OCI-LY7 (cell line): Measurements from ENCODE around the gene LRRC4C. TPM values are rescaled to one million over a fixed set of nuclear protein-coding genes. Genes with fewer than 3 reads are reported as not detected.

Source experiments
- BruUV-seq: library from RNA; stranded (reverse); fragments of 400-500 nt; replicated peaks from 2 replicates; lab custom pipeline; 2021; lab: Mats Ljungman, UMichigan
- CTCF ChIA-PET: fragments of 300-600 bp; sonication (Branson Sonifier 250); formaldehyde crosslinking; loops from one replicate; lab custom pipeline; 2022; ENCODE audit warnings: antibody characterized with exemption; ENCODE audit not compliant: unreplicated experiment; lab: Charles Lee
- POLR2A ChIA-PET: fragments of 300-600 bp; sonication (Branson Sonifier 250); formaldehyde crosslinking; loops from one replicate; lab custom pipeline; 2022; ENCODE audit warnings: antibody characterized with exemption; lab: Charles Lee
- DNase-seq: peaks from one replicate; pipeline ENCODE4 v3.0.0-alpha.2; 2015; ENCODE audit warnings: low spot score
- H2AFZ ChIP-seq: fragments of 200-600 bp; sonication (generic), shearing (Covaris generic); 2 replicates; pipeline ENCODE4 v1.6.1; 2014; ENCODE audit warnings: mild to moderate bottlenecking, antibody characterized with exemption, low read length, moderate library complexity
- H3K27ac ChIP-seq: fragments of 200-600 bp; sonication (generic); 2 replicates; pipeline ENCODE4 v1.5.1; 2014; ENCODE audit warnings: mixed run types, low read depth, mild to moderate bottlenecking, moderate library complexity, low read length, inconsistent platforms; ENCODE audit not compliant: poor library complexity, severe bottlenecking
- H3K36me3 ChIP-seq: fragments of 200-600 bp; sonication (generic); 2 replicates; pipeline ENCODE4 v1.6.1; 2014; ENCODE audit warnings: mild to moderate bottlenecking, antibody characterized with exemption, low read length, moderate library complexity, mixed read lengths; ENCODE audit not compliant: insufficient read depth
- H3K4me1 ChIP-seq: fragments of 200-600 bp; sonication (generic); 2 replicates; pipeline ENCODE4 v1.5.1; 2014; ENCODE audit warnings: mild to moderate bottlenecking, low read length; ENCODE audit not compliant: insufficient read depth, poor library complexity, severe bottlenecking
- H3K4me2 ChIP-seq: fragments of 200-600 bp; sonication (generic); 2 replicates; pipeline ENCODE4 v1.6.1; 2014; ENCODE audit warnings: mild to moderate bottlenecking, low read length
- H3K4me3 ChIP-seq: fragments of 200-600 bp; sonication (generic); 2 replicates; pipeline ENCODE4 v1.5.1; 2014; ENCODE audit warnings: mild to moderate bottlenecking, low read depth, low read length; ENCODE audit not compliant: poor library complexity, severe bottlenecking
- H3K79me2 ChIP-seq: fragments of 200-600 bp; sonication (generic); 2 replicates; pipeline ENCODE4 v1.6.1; 2016; ENCODE audit warnings: low read depth, mild to moderate bottlenecking, low read length, moderate library complexity, mixed read lengths; ENCODE audit not compliant: insufficient read depth
- H3K9me2 ChIP-seq: fragments of 200-600 bp; sonication (generic); 2 replicates; pipeline ENCODE4 v1.6.1; 2016; ENCODE audit warnings: mild to moderate bottlenecking, low read length, mixed read lengths; ENCODE audit not compliant: insufficient read depth
- H3K9me3 ChIP-seq: fragments of 200-600 bp; sonication (generic); 2 replicates; pipeline ENCODE4 v1.6.1; 2014; ENCODE audit warnings: mild to moderate bottlenecking, mixed run types, low read length, mixed read lengths
- H4K20me1 ChIP-seq: fragments of 200-600 bp; sonication (generic); 2 replicates; pipeline ENCODE4 v1.6.1; 2014; ENCODE audit warnings: mild to moderate bottlenecking, antibody characterized with exemption, low read length, moderate library complexity, mixed read lengths; ENCODE audit not compliant: insufficient read depth
- EZH2phosphoT487 ChIP-seq: fragments of 200-600 bp; sonication (generic); IDR thresholded peaks from 2 replicates; pipeline ENCODE4 v1.6.1; 2018; ENCODE audit warnings: low read depth, borderline replicate concordance, mild to moderate bottlenecking, mixed run types, antibody characterized with exemption, low read length, moderate library complexity, mixed read lengths
- intact Hi-C: fragments of 100-400 bp; cut with micrococcal nuclease; formaldehyde crosslinking; loops from one replicate; pipeline ENCODE4 v1.10.0; 2022; ENCODE audit not compliant: unreplicated experiment
- total RNA-seq, 2 experiments: library from RNA; depleted of rRNA in 1 of 2; stranded (reverse); fragments of >200 nt in 1 of 2; shearing (Covaris generic) in 1 of 2; gene quantifications; 2 replicates each; pipeline ENCODE4 v1.2.3, GENCODE V29; 2014 to 2022
- TF ChIP-seq, protein P1 (sequence below): fragments of 200-600 bp; sonication (generic); conservative IDR thresholded peaks from 2 replicates; pipeline ENCODE4 v1.5.1; 2014; ENCODE audit warnings: mild to moderate bottlenecking, antibody characterized with exemption, low read length, moderate library complexity, mixed read lengths

The LRRC4C gene
- total RNA-seq, 2 experiments from 2014 or later = not detected

GRCh38 chr11:41045266-41045665, 414.2 kb downstream of the LRRC4C start:
- no peaks in the 10 kb centered on the region for H3K36me3 ChIP-seq
- no peak for DNase-seq
- H3K4me1 ChIP-seq = no peaks in the 10 kb centered on the region
- H3K4me3 ChIP-seq = no peak overlapping the region
- H3K79me2 ChIP-seq = no peaks in the 10 kb centered on the region
- ChIA-PET CTCF (no interaction called here), POLR2A (interaction anchor here (0.6 kb wide), 1 partner anchor 354 kb away, joined by 4 read pairs; no protein-coding TSS in a partner anchor)
- H3K27ac ChIP-seq = no peak overlapping the region
- no peak overlapping the region for H2AFZ ChIP-seq
- H3K9me3 ChIP-seq = no peaks in the 10 kb centered on the region
- intact Hi-C loops = no loop called here
- no peak for TF ChIP-seq EZH2phosphoT487
- TF ChIP-seq, protein P1, sequence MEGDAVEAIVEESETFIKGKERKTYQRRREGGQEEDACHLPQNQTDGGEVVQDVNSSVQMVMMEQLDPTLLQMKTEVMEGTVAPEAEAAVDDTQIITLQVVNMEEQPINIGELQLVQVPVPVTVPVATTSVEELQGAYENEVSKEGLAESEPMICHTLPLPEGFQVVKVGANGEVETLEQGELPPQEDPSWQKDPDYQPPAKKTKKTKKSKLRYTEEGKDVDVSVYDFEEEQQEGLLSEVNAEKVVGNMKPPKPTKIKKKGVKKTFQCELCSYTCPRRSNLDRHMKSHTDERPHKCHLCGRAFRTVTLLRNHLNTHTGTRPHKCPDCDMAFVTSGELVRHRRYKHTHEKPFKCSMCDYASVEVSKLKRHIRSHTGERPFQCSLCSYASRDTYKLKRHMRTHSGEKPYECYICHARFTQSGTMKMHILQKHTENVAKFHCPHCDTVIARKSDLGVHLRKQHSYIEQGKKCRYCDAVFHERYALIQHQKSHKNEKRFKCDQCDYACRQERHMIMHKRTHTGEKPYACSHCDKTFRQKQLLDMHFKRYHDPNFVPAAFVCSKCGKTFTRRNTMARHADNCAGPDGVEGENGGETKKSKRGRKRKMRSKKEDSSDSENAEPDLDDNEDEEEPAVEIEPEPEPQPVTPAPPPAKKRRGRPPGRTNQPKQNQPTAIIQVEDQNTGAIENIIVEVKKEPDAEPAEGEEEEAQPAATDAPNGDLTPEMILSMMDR = no peak
- no peak overlapping the region for H3K4me2 ChIP-seq
- no peaks in the 10 kb centered on the region for H3K9me2 ChIP-seq
- no TSS peak for BruUV-seq
- no peaks in the 10 kb centered on the region for H4K20me1 ChIP-seq

DNA sequence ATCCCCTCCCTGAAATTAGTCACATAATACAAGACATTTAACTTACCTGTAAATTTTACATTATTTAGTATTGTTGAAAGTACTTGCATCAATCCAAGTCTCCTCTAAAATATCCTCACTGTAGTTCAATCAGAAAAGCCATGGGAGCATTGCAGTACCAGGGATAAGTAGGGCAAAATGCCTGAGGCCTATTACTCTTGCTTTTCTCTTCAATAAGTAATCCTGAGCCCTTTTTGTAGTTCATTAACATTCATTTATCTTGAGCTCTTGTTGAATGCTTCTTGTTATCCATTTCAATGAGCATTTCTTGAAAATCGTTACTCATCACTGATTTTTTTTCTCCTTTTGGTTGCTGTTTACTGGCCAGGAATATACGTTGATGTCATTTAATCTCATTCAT, 414.7 kb downstream of the LRRC4C start:
- Histone ChIP-seq H3K9me2 (no peaks in the 10 kb centered on the region), H3K4me3 (no peak overlapping the region), H3K27ac (no peak overlapping the region), H2AFZ (no peak overlapping the region), H3K79me2 (no peaks in the 10 kb centered on the region), H3K4me1 (no peaks in the 10 kb centered on the region), H3K36me3 (no peaks in the 10 kb centered on the region), H3K9me3 (no peaks in the 10 kb centered on the region), H4K20me1 (no peaks in the 10 kb centered on the region), H3K4me2 (no peak overlapping the region)
- CTCF ChIA-PET = no interaction called here
- no peak for DNase-seq
- intact Hi-C loops = no loop called here
- TF ChIP-seq, protein P1 = no peak
- no peak for TF ChIP-seq EZH2phosphoT487
- POLR2A ChIA-PET = no interaction called here
- BruUV-seq = no TSS peak

DNA sequence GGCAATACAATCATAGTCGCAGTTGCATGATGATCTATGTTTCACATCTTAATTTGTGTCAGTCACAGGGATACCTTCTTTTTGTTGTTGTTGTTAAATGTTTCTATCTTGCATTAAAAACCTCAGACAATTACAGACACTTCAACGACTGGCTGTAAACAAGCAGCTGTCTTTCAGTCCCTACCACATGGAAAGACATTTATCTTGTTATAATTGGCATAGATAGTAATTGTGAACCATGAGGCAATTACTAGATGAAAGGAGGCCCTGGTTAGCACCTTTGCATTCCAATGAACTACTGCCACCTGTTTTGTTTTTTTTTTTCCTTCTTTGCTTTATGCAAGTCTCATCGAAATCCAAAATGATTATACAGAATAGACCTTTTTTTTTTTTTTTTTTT, 416.8 kb downstream of the LRRC4C start:
- POLR2A ChIA-PET = no interaction called here
- Histone ChIP-seq H3K4me2 (no peak overlapping the region), H4K20me1 (no peaks in the 10 kb centered on the region), H3K36me3 (no peaks in the 10 kb centered on the region), H3K4me1 (no peaks in the 10 kb centered on the region), H2AFZ (no peak overlapping the region), H3K4me3 (no peak overlapping the region), H3K9me2 (no peaks in the 10 kb centered on the region), H3K79me2 (no peaks in the 10 kb centered on the region), H3K27ac (no peak overlapping the region), H3K9me3 (no peaks in the 10 kb centered on the region)
- CTCF ChIA-PET = no interaction called here
- BruUV-seq = no TSS peak
- intact Hi-C loops = no loop called here
- no peak for TF ChIP-seq EZH2phosphoT487
- TF ChIP-seq, protein P1 = no peak
- DNase-seq = no peak
